HepG2 (cell line): ENCODE measurements around the gene ZBTB46. TPM values are rescaled to one million over a fixed set of nuclear protein-coding genes. Genes with fewer than 3 reads are reported as not detected.

Experiments used
- CBFB ChIP-seq: sonication (generic); formaldehyde crosslinking; IDR thresholded peaks from 2 replicates; pipeline ENCODE4 v1.4.0; 2020; ENCODE audit warnings: missing genetic modification reagents
- GFI1 ChIP-seq: sonication (generic); formaldehyde crosslinking; IDR thresholded peaks from 2 replicates; pipeline ENCODE4 v1.5.0; 2020; ENCODE audit warnings: missing genetic modification reagents, mild to moderate bottlenecking, borderline replicate concordance
- GZF1 ChIP-seq: sonication (generic); formaldehyde crosslinking; IDR thresholded peaks from 2 replicates; pipeline ENCODE4 v1.5.1; 2020; ENCODE audit warnings: mild to moderate bottlenecking, missing genetic modification reagents
- HES4 ChIP-seq: sonication (generic); formaldehyde crosslinking; IDR thresholded peaks from 2 replicates; pipeline ENCODE4 v1.9.0; 2021; ENCODE audit warnings: mild to moderate bottlenecking, missing genetic modification reagents, borderline replicate concordance
- HIVEP1 ChIP-seq: sonication (generic); formaldehyde crosslinking; IDR thresholded peaks from 2 replicates; pipeline ENCODE4 v1.4.0; 2020; ENCODE audit warnings: mild to moderate bottlenecking, missing genetic modification reagents
- HOXD1 ChIP-seq: sonication (generic); formaldehyde crosslinking; IDR thresholded peaks from 2 replicates; pipeline ENCODE4 v1.5.0; 2020; ENCODE audit warnings: missing genetic modification reagents
- KLF9 ChIP-seq: IDR thresholded peaks from 2 replicates; pipeline ENCODE4 v1.6.1; 2016; ENCODE audit warnings: low read depth
- MEIS2 ChIP-seq: sonication (generic); formaldehyde crosslinking; IDR thresholded peaks from 2 replicates; pipeline ENCODE4 v1.9.0; 2021; ENCODE audit warnings: mild to moderate bottlenecking, missing genetic modification reagents
- NCOR1 ChIP-seq: fragments of 200-600 bp; sonication (generic); IDR thresholded peaks from 2 replicates; pipeline ENCODE4 v1.7.0; 2017; ENCODE audit warnings: antibody characterized with exemption, low read length, borderline replicate concordance
- NFATC3 ChIP-seq: sonication (generic); formaldehyde crosslinking; IDR thresholded peaks from 2 replicates; pipeline ENCODE4 v1.5.1; 2020; ENCODE audit warnings: mild to moderate bottlenecking, missing genetic modification reagents
- NR1H2 ChIP-seq: sonication (generic); formaldehyde crosslinking; IDR thresholded peaks from 2 replicates; pipeline ENCODE4 v1.8.1; 2022; ENCODE audit warnings: low read depth, missing genetic modification reagents, borderline replicate concordance
- SRF ChIP-seq: IDR thresholded peaks from 2 replicates; pipeline ENCODE4 v1.6.1; 2011; ENCODE audit warnings: mild to moderate bottlenecking, low read depth, low read length, moderate library complexity
- ZMAT3 ChIP-seq: sonication (generic); formaldehyde crosslinking; conservative IDR thresholded peaks from 2 replicates; pipeline ENCODE4 v1.7.0; 2021; ENCODE audit warnings: missing genetic modification reagents
- ZNF260 ChIP-seq: sonication (generic); formaldehyde crosslinking; IDR thresholded peaks from 2 replicates; pipeline ENCODE4 v1.4.0; 2020; ENCODE audit warnings: missing genetic modification reagents, low read depth, mild to moderate bottlenecking, borderline replicate concordance
- ZNF460 ChIP-seq: sonication (generic); formaldehyde crosslinking; IDR thresholded peaks from 2 replicates; pipeline ENCODE4 v1.5.1; 2020; ENCODE audit warnings: missing genetic modification reagents, mild to moderate bottlenecking, borderline replicate concordance
- ZNF724P ChIP-seq: sonication (generic); formaldehyde crosslinking; IDR thresholded peaks from 2 replicates; pipeline ENCODE4 v1.8.0; 2022; ENCODE audit warnings: missing genetic modification reagents, borderline replicate concordance
- ZNF747 ChIP-seq: sonication (generic); formaldehyde crosslinking; IDR thresholded peaks from 2 replicates; pipeline ENCODE4 v1.8.1; 2023; ENCODE audit warnings: missing genetic modification reagents, mild to moderate bottlenecking, borderline replicate concordance
- ZNF841 ChIP-seq: sonication (generic); formaldehyde crosslinking; IDR thresholded peaks from 2 replicates; pipeline ENCODE4 v1.8.1; 2023; ENCODE audit warnings: missing genetic modification reagents, borderline replicate concordance
- ZSCAN21 ChIP-seq: sonication (generic); formaldehyde crosslinking; IDR thresholded peaks from 2 replicates; pipeline ENCODE4 v1.8.0; 2022; ENCODE audit warnings: mild to moderate bottlenecking, missing genetic modification reagents, moderate library complexity, borderline replicate concordance
- polyA plus RNA-seq, 8 experiments: library from polyadenylated mRNA; depleted of rRNA in 3 of 8; stranded (reverse) in 7 of 8; unstranded in 1 of 8; fragments of >200 nt; fragmentation: Illumina TruSeq in 4 of 8; extraction: Trizol in 4 of 8; gene quantifications; 2 replicates each; pipeline versions ENCODE4 v1.2.1 to v1.2.3, GENCODE V29; 2011 to 2016; ENCODE audit warnings: low read depth in 4 of 8, missing spikeins in 1 of 8, mixed read lengths in 1 of 8; ENCODE audit not compliant: insufficient read depth in 1 of 8
- total RNA-seq, 5 experiments: library from RNA; depleted of rRNA; stranded (reverse); fragments of >200 nt; fragmentation: Illumina TruSeq; extraction: Trizol; gene quantifications; 2 replicates each; pipeline ENCODE4 v1.2.3, GENCODE V29; 2016; ENCODE audit warnings: low read depth in 1 of 5
- TF ChIP-seq, protein P1 (sequence below): sonication (generic); formaldehyde crosslinking; IDR thresholded peaks from 2 replicates; pipeline ENCODE4 v1.4.0; 2020; ENCODE audit warnings: missing genetic modification reagents, borderline replicate concordance
- TF ChIP-seq, protein P2 (sequence below): IDR thresholded peaks from 2 replicates; pipeline ENCODE4 v1.6.1; 2016; ENCODE audit warnings: mild to moderate bottlenecking, missing biosample characterization, missing genetic modification reagents
- TF ChIP-seq, protein P3 (sequence below): sonication (generic); formaldehyde crosslinking; IDR thresholded peaks from 2 replicates; pipeline ENCODE4 v1.4.0; 2020; ENCODE audit warnings: missing genetic modification reagents, borderline replicate concordance
- TF ChIP-seq, protein P4 (sequence below): sonication (generic); formaldehyde crosslinking; IDR thresholded peaks from 2 replicates; pipeline ENCODE4 v1.4.0; 2020; ENCODE audit warnings: missing genetic modification reagents
- TF ChIP-seq, protein P5 (sequence below): IDR thresholded peaks from 2 replicates; pipeline ENCODE4 v1.6.1; 2016; ENCODE audit warnings: control low read depth

ZBTB46 gene
- total and polyA plus RNA-seq, 2 of the 13 experiments (the other 11 are each of a cell fraction or from before 2014, with no cell fraction given), result 1.6 to 13.5 TPM

DNA sequence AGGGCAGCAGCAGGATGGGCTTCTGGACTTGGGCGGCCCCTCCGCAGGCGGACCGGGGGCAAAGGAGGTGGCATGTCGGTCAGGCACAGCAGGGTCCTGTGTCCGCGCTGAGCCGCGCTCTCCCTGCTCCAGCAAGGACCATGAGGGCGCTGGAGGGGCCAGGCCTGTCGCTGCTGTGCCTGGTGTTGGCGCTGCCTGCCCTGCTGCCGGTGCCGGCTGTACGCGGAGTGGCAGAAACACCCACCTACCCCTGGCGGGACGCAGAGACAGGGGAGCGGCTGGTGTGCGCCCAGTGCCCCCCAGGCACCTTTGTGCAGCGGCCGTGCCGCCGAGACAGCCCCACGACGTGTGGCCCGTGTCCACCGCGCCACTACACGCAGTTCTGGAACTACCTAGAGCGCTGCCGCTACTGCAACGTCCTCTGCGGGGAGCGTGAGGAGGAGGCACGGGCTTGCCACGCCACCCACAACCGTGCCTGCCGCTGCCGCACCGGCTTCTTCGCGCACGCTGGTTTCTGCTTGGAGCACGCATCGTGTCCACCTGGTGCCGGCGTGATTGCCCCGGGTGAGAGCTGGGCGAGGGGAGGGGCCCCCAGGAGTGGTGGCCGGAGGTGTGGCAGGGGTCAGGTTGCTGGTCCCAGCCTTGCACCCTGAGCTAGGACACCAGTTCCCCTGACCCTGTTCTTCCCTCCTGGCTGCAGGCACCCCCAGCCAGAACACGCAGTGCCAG is 134.3 kb downstream of the ZBTB46 start, which contains the start of gene TNFRSF6B (continued):
- peak; percentile 76; the same call in 1 of the 2 replicates for TF ChIP-seq GZF1 (CRISPR knock-in tag)
- TF ChIP-seq HES4 (CRISPR knock-in tag), result no peak
- no peak; the same call in 1 of the 2 replicates for TF ChIP-seq ZMAT3 (CRISPR knock-in tag)
- TF ChIP-seq ZSCAN21 (CRISPR knock-in tag), result no peak; the same call in 1 of the 2 replicates
- no peak for TF ChIP-seq NR1H2 (CRISPR knock-in tag)
- TF ChIP-seq, protein P1, sequence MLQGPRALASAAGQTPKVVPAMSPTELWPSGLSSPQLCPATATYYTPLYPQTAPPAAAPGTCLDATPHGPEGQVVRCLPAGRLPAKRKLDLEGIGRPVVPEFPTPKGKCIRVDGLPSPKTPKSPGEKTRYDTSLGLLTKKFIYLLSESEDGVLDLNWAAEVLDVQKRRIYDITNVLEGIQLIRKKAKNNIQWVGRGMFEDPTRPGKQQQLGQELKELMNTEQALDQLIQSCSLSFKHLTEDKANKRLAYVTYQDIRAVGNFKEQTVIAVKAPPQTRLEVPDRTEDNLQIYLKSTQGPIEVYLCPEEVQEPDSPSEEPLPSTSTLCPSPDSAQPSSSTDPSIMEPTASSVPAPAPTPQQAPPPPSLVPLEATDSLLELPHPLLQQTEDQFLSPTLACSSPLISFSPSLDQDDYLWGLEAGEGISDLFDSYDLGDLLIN (CRISPR knock-in tag), result no peak
- TF ChIP-seq CBFB (CRISPR knock-in tag), result peak; percentile 75; the same call in 1 of the 2 replicates
- TF ChIP-seq, protein P2, sequence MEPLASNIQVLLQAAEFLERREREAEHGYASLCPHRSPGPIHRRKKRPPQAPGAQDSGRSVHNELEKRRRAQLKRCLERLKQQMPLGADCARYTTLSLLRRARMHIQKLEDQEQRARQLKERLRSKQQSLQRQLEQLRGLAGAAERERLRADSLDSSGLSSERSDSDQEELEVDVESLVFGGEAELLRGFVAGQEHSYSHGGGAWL, result peak; percentile 47; the same call in 1 of the 2 replicates
- no peak for TF ChIP-seq SRF
- TF ChIP-seq ZNF747 (CRISPR knock-in tag), result no peak; the same call in 1 of the 2 replicates
- no peak for TF ChIP-seq HIVEP1 (CRISPR knock-in tag)
- TF ChIP-seq, protein P3, sequence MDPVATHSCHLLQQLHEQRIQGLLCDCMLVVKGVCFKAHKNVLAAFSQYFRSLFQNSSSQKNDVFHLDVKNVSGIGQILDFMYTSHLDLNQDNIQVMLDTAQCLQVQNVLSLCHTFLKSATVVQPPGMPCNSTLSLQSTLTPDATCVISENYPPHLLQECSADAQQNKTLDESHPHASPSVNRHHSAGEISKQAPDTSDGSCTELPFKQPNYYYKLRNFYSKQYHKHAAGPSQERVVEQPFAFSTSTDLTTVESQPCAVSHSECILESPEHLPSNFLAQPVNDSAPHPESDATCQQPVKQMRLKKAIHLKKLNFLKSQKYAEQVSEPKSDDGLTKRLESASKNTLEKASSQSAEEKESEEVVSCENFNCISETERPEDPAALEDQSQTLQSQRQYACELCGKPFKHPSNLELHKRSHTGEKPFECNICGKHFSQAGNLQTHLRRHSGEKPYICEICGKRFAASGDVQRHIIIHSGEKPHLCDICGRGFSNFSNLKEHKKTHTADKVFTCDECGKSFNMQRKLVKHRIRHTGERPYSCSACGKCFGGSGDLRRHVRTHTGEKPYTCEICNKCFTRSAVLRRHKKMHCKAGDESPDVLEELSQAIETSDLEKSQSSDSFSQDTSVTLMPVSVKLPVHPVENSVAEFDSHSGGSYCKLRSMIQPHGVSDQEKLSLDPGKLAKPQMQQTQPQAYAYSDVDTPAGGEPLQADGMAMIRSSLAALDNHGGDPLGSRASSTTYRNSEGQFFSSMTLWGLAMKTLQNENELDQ (CRISPR knock-in tag), result no peak
- TF ChIP-seq MEIS2 (CRISPR knock-in tag), result no peak
- TF ChIP-seq, protein P4, sequence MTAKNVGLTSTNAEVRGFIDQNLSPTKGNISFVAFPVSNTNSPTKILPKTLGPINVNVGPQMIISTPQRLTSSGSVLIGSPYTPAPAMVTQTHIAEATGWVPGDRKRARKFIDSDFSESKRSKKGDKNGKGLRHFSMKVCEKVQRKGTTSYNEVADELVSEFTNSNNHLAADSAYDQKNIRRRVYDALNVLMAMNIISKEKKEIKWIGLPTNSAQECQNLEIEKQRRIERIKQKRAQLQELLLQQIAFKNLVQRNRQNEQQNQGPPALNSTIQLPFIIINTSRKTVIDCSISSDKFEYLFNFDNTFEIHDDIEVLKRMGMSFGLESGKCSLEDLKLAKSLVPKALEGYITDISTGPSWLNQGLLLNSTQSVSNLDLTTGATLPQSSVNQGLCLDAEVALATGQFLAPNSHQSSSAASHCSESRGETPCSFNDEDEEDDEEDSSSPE (CRISPR knock-in tag), result no peak
- peak; percentile 47; the same call in 1 of the 2 replicates for TF ChIP-seq ZNF260 (CRISPR knock-in tag)
- TF ChIP-seq, protein P5, sequence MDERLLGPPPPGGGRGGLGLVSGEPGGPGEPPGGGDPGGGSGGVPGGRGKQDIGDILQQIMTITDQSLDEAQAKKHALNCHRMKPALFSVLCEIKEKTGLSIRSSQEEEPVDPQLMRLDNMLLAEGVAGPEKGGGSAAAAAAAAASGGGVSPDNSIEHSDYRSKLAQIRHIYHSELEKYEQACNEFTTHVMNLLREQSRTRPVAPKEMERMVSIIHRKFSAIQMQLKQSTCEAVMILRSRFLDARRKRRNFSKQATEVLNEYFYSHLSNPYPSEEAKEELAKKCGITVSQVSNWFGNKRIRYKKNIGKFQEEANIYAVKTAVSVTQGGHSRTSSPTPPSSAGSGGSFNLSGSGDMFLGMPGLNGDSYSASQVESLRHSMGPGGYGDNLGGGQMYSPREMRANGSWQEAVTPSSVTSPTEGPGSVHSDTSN, result no peak
- TF ChIP-seq ZNF841, result no peak
- no peak for TF ChIP-seq NCOR1
- TF ChIP-seq ZNF724P (CRISPR knock-in tag), result no peak; the same call in 1 of the 2 replicates
- TF ChIP-seq HOXD1 (CRISPR knock-in tag), result no peak
- no peak for TF ChIP-seq ZNF460 (CRISPR knock-in tag)
- no peak for TF ChIP-seq KLF9 (CRISPR knock-in tag)
- no peak for TF ChIP-seq GFI1 (CRISPR knock-in tag)
- TF ChIP-seq NFATC3, result no peak
